Body of pancreas (tissue), 4 donors: ENCODE data around the gene SLC6A3.

ENCODE experiments used
- POLR2A ChIP-seq, 3 donors: fragments of 450-650 bp; IDR thresholded peaks; one replicate each; pipeline ENCODE4 v1.6.1; 2016; ENCODE audit warnings: antibody characterized with exemption in 3 of 3, mild to moderate bottlenecking in 2 of 3
- TF ChIP-seq, protein P1 (sequence below), 7 experiments: fragments of 450-650 bp in 4 of 7; fragments of 200-600 bp in 3 of 7; sonication (generic) in 3 of 7; IDR thresholded peaks; one replicate each; pipeline ENCODE4 v1.5.1; 2016 to 2019; ENCODE audit warnings: antibody characterized with exemption in 7 of 7

- TF ChIP-seq, protein P1, sequence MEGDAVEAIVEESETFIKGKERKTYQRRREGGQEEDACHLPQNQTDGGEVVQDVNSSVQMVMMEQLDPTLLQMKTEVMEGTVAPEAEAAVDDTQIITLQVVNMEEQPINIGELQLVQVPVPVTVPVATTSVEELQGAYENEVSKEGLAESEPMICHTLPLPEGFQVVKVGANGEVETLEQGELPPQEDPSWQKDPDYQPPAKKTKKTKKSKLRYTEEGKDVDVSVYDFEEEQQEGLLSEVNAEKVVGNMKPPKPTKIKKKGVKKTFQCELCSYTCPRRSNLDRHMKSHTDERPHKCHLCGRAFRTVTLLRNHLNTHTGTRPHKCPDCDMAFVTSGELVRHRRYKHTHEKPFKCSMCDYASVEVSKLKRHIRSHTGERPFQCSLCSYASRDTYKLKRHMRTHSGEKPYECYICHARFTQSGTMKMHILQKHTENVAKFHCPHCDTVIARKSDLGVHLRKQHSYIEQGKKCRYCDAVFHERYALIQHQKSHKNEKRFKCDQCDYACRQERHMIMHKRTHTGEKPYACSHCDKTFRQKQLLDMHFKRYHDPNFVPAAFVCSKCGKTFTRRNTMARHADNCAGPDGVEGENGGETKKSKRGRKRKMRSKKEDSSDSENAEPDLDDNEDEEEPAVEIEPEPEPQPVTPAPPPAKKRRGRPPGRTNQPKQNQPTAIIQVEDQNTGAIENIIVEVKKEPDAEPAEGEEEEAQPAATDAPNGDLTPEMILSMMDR (IDR thresholded peaks at IDR 0.05): no peak
- no peak for TF ChIP-seq POLR2A (IDR thresholded peaks at IDR 0.05)
Measured at GRCh38 chr5:1382248-1382700, 63.0 kb downstream of the SLC6A3 start.
